ENCODE data around the gene PRODH.
"Not testable (repeated sequence)": the region's sequence is repeated elsewhere in the genome, so short reads cannot be mapped to it uniquely, and the experiment has no call there.

Gene PRODH, protein sequence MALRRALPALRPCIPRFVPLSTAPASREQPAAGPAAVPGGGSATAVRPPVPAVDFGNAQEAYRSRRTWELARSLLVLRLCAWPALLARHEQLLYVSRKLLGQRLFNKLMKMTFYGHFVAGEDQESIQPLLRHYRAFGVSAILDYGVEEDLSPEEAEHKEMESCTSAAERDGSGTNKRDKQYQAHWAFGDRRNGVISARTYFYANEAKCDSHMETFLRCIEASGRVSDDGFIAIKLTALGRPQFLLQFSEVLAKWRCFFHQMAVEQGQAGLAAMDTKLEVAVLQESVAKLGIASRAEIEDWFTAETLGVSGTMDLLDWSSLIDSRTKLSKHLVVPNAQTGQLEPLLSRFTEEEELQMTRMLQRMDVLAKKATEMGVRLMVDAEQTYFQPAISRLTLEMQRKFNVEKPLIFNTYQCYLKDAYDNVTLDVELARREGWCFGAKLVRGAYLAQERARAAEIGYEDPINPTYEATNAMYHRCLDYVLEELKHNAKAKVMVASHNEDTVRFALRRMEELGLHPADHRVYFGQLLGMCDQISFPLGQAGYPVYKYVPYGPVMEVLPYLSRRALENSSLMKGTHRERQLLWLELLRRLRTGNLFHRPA

DNA sequence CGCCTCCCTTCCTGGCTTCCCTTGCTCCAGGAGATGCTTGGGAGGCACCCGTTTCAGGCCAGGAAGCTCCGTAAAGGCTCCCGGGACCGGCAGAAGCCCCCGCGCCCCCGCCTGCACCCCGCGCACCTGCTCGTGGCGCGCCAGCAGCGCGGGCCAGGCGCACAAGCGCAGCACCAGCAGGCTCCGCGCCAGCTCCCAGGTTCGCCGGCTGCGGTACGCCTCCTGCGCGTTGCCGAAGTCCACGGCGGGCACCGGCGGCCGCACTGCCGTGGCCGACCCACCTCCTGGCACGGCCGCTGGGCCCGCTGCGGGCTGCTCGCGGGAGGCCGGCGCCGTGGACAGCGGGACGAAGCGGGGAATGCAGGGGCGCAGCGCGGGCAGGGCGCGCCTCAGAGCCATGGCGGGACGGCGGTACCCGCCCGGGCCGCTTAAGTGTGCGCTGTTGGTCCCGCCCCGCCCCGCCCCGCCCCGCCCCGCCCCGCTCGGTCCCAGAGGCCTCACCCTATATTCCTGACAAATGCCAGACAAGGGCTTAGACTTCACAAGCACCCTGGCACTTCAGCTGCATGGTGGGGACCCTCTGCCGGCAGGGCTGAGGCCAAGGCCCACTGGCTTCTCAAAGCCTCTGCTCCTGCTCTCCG is at the start of gene PRODH:
PRODH (minus strand) TSS at position 405 of the 641 bp plus-strand sequence; CDS start at position 399, 6 bp downstream.
- DNase-seq (ENCODE audit: low read depth) = no peak

GRCh38 chr22:18985780-18986179 is 49.7 kb upstream of the PRODH start:
- DNase-seq (ENCODE audit: low read depth) = no peak

- DNase-seq (ENCODE audit: low read depth) = no peak
Measured at GRCh38 chr22:18984564-18984963, 48.5 kb upstream of the PRODH start.

DNA sequence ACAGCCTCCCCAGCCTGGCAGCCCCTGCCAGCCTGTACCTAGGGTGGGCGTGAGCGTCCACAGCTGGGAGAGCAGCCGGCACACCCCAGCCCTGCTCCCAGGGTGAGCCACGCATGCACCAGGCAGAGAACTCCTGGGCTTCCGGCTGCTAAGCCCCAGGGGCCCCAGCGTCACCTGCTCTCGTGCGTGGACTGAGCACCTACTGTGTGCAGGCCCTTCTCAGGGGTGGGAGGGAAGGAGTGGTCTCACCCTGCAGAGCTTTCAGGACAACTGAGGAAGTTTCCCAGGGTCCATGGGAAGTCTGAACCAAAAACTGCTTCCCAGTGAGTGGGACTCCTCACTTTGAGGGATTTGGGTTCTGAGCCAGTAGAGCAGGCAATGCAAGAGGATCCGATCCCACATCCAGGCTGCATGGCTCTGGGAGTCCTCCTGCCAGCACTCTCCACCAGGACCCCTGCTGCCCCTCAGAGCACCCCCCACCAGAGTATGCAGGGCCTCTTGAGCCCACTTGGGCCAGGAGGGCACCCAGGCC is 47.1 kb upstream of the PRODH start:
- no peak for DNase-seq (ENCODE audit: low read depth)

DNA sequence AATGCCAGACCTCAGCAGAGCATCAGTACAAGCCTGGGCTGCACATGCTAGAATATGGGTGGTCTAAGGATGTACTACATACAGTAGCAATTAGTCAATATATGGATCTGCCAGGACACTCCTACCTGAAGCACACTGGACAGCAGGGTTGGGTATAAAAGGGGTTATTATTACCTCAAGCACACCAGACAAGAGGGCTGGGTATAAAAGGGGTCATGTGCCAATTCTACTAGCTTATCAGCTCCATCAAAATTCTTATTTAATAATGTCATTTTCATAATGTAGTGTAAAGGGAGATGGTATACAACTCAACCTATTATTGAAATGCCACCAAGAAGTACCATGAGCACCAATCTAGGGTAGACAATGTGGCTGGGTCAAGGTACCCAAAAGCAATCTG is 44.7 kb upstream of the PRODH start:
- no peak for DNase-seq (ENCODE audit: low read depth)

- DNase-seq (ENCODE audit: low read depth) = no peak
Measured at GRCh38 chr22:18979957-18980356, 43.9 kb upstream of the PRODH start.

DNA sequence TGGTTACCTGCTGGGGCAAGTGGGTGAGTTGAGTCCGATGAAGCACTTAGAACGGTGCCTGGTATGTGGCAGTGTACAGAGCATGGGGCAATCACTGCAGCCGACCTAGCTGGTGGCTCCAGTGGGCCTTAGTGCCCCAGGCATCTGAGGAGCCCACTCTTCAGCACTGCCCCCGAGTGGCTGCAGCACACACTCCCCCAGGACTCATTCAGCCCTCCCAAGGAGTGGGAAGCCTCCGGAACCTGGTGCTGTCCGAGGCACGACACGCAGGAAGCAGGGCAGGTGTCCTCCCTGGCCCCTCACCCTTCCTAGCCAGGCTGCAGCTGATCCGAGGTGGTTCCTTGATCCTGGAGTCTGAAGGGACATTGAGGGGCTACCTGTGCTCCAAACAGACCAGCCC is 42.4 kb upstream of the PRODH start:
- no peak for DNase-seq (ENCODE audit: low read depth)

DNA sequence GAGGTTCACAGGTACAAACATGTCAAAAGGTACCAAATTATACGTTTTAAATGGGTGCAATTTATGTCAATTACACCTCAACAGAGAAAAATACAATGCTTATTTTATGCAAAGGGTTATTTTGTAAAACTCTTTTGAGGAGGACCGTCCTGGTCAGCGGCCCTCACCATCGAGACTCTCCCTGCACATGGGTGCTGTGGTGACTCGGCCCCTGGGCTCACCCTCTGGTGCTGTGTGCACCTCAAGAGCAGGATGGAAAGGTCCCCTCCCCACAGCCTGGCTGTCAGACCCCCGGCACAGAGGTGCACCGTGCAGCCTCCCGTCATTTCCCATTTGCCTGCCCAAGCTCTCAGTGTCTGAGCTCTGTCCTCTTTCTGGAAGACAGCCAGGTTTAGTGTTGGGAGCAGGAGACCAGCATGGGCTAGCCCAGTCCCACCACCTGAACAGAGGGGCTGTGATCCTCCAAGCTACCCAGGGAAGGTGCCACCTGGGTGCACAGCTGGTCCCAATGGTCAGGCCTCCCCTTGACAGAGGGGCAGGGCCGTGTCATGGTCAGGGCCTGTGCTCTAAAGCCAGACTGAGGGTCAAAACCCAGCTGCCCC is 41.8 kb upstream of the PRODH start:
- no peak for DNase-seq (ENCODE audit: low read depth)

- no peak for DNase-seq (ENCODE audit: low read depth)
Measured at GRCh38 chr22:18976197-18976751, 40.2 kb upstream of the PRODH start.

GRCh38 chr22:18975434-18976196 is 39.5 kb upstream of the PRODH start:
- no peak for DNase-seq (ENCODE audit: low read depth)

GRCh38 chr22:18974477-18975180 is 38.5 kb upstream of the PRODH start:
- no peak for DNase-seq (ENCODE audit: low read depth)

GRCh38 chr22:18973264-18974031 is 37.4 kb upstream of the PRODH start:
- DNase-seq (ENCODE audit: low read depth) = no peak

DNA sequence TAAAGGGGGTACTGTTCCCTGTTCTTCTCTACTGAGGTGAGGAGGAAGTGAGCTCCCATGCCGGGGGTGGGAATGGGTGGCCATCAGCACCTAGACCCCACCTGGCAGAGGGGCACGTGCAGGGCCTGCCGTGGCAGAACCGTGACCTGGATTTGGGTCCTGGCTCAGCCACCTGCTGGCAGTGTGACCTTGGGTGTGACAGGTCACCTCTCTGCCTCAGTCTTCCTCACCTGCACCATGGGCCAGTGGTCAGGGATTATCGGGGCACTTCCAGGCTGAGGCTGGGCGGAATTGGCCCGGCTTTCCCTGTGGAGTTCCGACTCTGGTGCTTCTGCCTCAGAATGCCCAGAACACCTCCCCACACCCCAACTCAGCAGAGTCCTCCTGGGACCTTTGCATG is 36.5 kb upstream of the PRODH start:
- DNase-seq (ENCODE audit: low read depth) = not testable (repeated sequence)

DNA sequence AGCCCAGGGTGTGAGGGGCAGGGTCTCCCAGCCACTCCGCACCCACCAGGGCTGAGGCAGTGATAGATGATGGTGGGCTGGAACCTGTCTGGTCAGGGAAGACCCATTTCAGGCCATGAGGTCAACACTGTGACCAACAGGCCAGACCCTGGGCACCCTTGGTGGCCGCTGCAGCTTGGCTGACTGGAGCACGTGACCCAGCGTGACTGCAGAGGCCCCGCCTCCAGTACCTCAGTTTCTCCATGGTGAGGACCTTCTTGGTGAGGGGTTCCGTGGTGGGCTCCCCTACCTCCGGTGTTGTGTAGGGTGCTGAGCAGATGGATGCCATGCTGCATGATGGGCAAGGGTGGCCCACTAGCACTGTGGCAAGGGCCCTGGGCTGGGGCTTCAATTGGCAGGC is 35.9 kb upstream of the PRODH start:
- not testable (repeated sequence) for DNase-seq (ENCODE audit: low read depth)

- DNase-seq (ENCODE audit: low read depth) = no peak
Measured at GRCh38 chr22:18971321-18971751, 35.2 kb upstream of the PRODH start.

GRCh38 chr22:18970948-18971315 is 34.8 kb upstream of the PRODH start:
- no peak for DNase-seq (ENCODE audit: low read depth)

DNA sequence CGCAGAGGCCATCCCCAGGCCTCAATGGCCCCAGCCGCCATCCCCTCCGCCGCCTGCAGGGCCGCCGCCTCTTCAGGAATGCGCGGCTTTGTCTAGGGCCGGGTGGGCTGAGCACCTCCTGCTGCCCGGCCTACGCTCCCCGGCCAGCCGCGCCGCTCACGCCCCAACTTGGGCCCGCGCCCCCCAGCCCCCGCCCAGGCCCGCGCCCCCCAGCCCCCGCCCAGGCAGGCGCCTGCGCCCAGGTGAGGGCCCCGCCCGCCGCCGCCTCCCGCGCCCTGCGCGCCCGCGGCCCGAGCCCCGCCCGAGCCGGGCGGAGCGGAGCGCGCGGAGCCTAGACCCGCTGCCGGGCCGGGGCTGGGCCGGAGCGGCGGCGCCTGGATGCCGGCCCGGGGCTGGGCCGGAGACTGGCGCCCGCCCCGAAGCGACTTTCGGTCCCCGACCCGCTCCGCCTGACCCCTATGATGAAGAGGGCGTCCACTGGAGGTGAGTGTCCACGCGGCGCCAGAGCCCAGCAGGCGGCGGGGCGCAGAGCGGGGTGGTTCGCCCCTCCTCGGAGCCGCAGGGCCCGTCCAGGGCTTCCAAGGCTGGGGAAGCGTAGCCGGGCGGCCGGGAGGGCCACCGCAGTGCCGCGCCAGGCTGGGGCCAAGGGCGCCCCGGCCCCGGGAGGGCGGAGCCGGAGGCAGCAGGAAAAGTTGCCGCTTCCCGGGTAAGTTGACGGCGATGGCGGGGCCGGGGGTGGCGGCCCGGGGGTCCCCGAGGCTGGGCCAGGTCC is 34.3 kb upstream of the PRODH start:
- DNase-seq (ENCODE audit: low read depth) = no peak

DNA sequence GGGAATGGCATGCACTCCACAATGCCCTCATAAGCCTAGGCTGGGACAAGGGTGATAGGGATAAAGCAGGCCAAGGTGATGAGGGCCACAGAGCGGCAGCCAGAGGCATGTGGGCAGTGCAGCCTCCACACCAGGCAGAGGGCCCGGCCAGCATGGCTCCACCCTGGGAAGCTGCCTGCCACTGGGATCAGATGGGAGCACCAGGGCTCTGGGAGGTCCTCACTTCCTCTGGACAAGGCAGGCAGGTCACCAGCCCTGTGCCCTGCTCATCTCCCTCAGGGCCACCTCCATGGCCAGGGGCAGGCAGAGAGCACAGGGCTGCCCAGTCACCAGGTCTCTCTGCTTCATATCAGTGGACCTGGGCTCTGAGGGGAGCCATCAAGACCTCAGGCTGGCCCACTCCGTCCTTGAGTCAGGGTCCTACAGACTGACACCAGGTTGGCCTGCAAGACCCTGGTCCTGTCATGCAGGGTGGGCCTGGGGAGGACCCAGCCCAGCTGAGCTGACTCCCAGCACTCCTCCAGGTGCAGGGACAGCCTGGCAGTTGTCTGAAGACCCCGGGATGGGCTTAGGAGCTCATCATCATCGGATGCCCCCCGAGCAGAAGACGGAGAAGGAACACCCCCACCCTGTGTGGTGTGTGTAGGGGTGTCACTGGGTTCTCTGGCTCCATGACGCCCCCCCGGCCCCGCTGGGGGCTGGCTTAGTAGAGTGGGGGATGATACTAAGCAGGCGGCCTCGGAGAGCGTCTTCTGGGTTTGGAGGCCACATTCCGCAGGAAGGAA is 33.3 kb upstream of the PRODH start:
- not testable (repeated sequence) for DNase-seq (ENCODE audit: low read depth)

Measured in stimulated activated CD8-positive, alpha-beta memory T cell treated with anti-CD3 and anti-CD28 coated beads, Interleukin-15, amount 100 ng/mL, for 24 hours (primary cell).